HEK293T (cell line): ENCODE results near the gene XPNPEP3.

Experiments used
- BHLHE40 ChIP-seq: fragments of 450-650 bp; IDR thresholded peaks from 2 replicates; pipeline ENCODE4 v1.6.1; 2016; ENCODE audit warnings: mild to moderate bottlenecking, moderate library complexity, borderline replicate concordance
- CTBP1 ChIP-seq: fragments of 450-650 bp; IDR thresholded peaks from 2 replicates; pipeline ENCODE4 v1.6.1; 2016; ENCODE audit warnings: borderline replicate concordance
- ELF4 ChIP-seq: fragments of 450-650 bp; IDR thresholded peaks from 2 replicates; pipeline ENCODE4 v1.6.1; 2017; ENCODE audit warnings: antibody characterized with exemption
- FOXA1 ChIP-seq: fragments of 450-650 bp; IDR thresholded peaks from 2 replicates; pipeline ENCODE4 v1.6.1; 2016; ENCODE audit warnings: mild to moderate bottlenecking
- FOXK2 ChIP-seq: fragments of 450-650 bp; IDR thresholded peaks from 2 replicates; pipeline ENCODE4 v1.6.1; 2016; ENCODE audit warnings: mild to moderate bottlenecking
- FOXM1 ChIP-seq: fragments of 450-650 bp; IDR thresholded peaks from 2 replicates; pipeline ENCODE4 v1.6.1; 2017; ENCODE audit warnings: mild to moderate bottlenecking, borderline replicate concordance
- L3MBTL2 ChIP-seq: fragments of 450-650 bp; conservative IDR thresholded peaks from 2 replicates; pipeline ENCODE4 v1.6.1; 2016; ENCODE audit warnings: mild to moderate bottlenecking
- LEF1 ChIP-seq: fragments of 450-650 bp; IDR thresholded peaks from 2 replicates; pipeline ENCODE4 v1.6.1; 2017; ENCODE audit warnings: mild to moderate bottlenecking, borderline replicate concordance
- NFRKB ChIP-seq: fragments of 450-650 bp; IDR thresholded peaks from 2 replicates; pipeline ENCODE4 v1.6.1; 2016; ENCODE audit warnings: mild to moderate bottlenecking, moderate library complexity
- PKNOX1 ChIP-seq: fragments of 450-650 bp; IDR thresholded peaks from 2 replicates; pipeline ENCODE4 v1.6.1; 2016
- SP1 ChIP-seq: fragments of 450-650 bp; IDR thresholded peaks from 2 replicates; pipeline ENCODE4 v1.6.1; 2017
- SUZ12 ChIP-seq: fragments of 450-650 bp; IDR thresholded peaks from 2 replicates; pipeline ENCODE4 v1.6.1; 2016; ENCODE audit warnings: mild to moderate bottlenecking
- TARDBP ChIP-seq: fragments of 450-650 bp; IDR thresholded peaks from 2 replicates; pipeline ENCODE4 v1.6.1; 2016
- ZNF384 ChIP-seq: fragments of 450-650 bp; IDR thresholded peaks from 2 replicates; pipeline ENCODE4 v1.6.1; 2016

GRCh38 chr22:40829131-40829530 lies 27.8 kb upstream of the XPNPEP3 start:
- TF ChIP-seq TARDBP (no peak), FOXA1 (no peak), BHLHE40 (no peak), SUZ12 (no peak), ZNF384 (no peak), FOXM1 (no peak), FOXK2 (no peak), PKNOX1 (no peak), LEF1 (no peak), NFRKB (no peak), SP1 (no peak), ELF4 (no peak), L3MBTL2 (no peak), CTBP1 (no peak)
